Kidney epithelial cell (primary cell): ENCODE data around the gene MRPL1. TPM values are rescaled to one million over a fixed set of nuclear protein-coding genes. Genes with fewer than 3 reads are reported as not detected.
A peak's percentile ranks its signal among the peaks of the same experiment; 100 is the strongest.
"Not testable (repeated sequence)": the region's sequence is repeated elsewhere in the genome, so short reads cannot be mapped to it uniquely, and the experiment has no call there.

ENCODE experiments used
- DNase-seq: peaks from one replicate; pipeline ENCODE4 v3.0.0-alpha.2; 2010; ENCODE audit warnings: low read depth
- H3K27me3 ChIP-seq: 2 replicates; pipeline ENCODE4 v1.6.0; 2011; ENCODE audit warnings: low read length; ENCODE audit not compliant: control insufficient read depth, insufficient read depth
- H3K36me3 ChIP-seq: 2 replicates; pipeline ENCODE4 v1.5.1; 2011; ENCODE audit warnings: low read length; ENCODE audit not compliant: control insufficient read depth, insufficient read depth
- H3K4me3 ChIP-seq: 2 replicates; pipeline ENCODE4 v1.5.1; 2011; ENCODE audit warnings: low read depth, mild to moderate bottlenecking, control low read depth, low read length
- CTCF ChIP-seq: IDR thresholded peaks from 2 replicates; pipeline ENCODE4 v1.5.1; 2011; ENCODE audit warnings: mild to moderate bottlenecking, moderate library complexity, low read length, control low read depth, inconsistent platforms; ENCODE audit not compliant: insufficient read depth, poor library complexity, severe bottlenecking
- total RNA-seq: library from RNA; depleted of rRNA; stranded (reverse); fragments of >200 nt; gene quantifications from 2 replicates; pipeline ENCODE4 v1.2.3, GENCODE V29; 2015

MRPL1 gene
- total RNA-seq, 1 donor from 2014 or later, result 35.8 TPM

- H3K27me3 ChIP-seq, result no peaks in the 10 kb centered on the region
- TF ChIP-seq CTCF, result no peak
- no peak for DNase-seq
- no peaks in the 10 kb centered on the region for H3K36me3 ChIP-seq
- H3K4me3 ChIP-seq, result no peak overlapping the region
These were observed 8.1 kb upstream of the MRPL1 start for GRCh38 chr4:77854431-77855111.

GRCh38 chr4:77856152-77856551 lies 6.5 kb upstream of the MRPL1 start:
- no peak overlapping the region for H3K4me3 ChIP-seq
- H3K27me3 ChIP-seq, result no peaks in the 10 kb centered on the region
- H3K36me3 ChIP-seq, result no peaks in the 10 kb centered on the region
- no peak for TF ChIP-seq CTCF
- DNase-seq, result no peak

GRCh38 chr4:77859256-77859655 lies 3.4 kb upstream of the MRPL1 start:
- Histone ChIP-seq H3K36me3 (no peaks in the 10 kb centered on the region), H3K4me3 (no peak overlapping the region), H3K27me3 (no peaks in the 10 kb centered on the region)
- TF ChIP-seq CTCF, result no peak
- no peak for DNase-seq

- Histone ChIP-seq H3K27me3 (no peaks in the 10 kb centered on the region), H3K36me3 (no peaks in the 10 kb centered on the region), H3K4me3 (peak overlapping the region; percentile 81)
- DNase-seq, result no peak
- TF ChIP-seq CTCF, result no peak
These were observed 1.1 kb upstream of the MRPL1 start for GRCh38 chr4:77861495-77861894.

GRCh38 chr4:77863341-77863740 lies 711 bp downstream of the MRPL1 start:
- DNase-seq, H3K36me3 ChIP-seq, H3K27me3 ChIP-seq: not testable (repeated sequence)
- H3K4me3 ChIP-seq, result peak overlapping the region; percentile 81

- Histone ChIP-seq H3K4me3 (no peak overlapping the region), H3K36me3 (no peaks in the 10 kb centered on the region), H3K27me3 (no peaks in the 10 kb centered on the region)
- DNase-seq, result no peak
- TF ChIP-seq CTCF, result no peak
These were observed 2.6 kb downstream of the MRPL1 start for GRCh38 chr4:77865259-77865658.
